H1 (cell line): ENCODE data around the gene SLC26A8. TPM values are rescaled to one million over a fixed set of nuclear protein-coding genes. Genes with fewer than 3 reads are reported as not detected.

Experiments used
- CTCF ChIA-PET: fragments of 300-600 bp; sonication (Branson Sonifier 250); formaldehyde crosslinking; loops from one replicate; lab custom pipeline; 2021; ENCODE audit not compliant: partially characterized antibody; lab: Charles Lee
- POLR2A ChIA-PET: fragments of 300-600 bp; sonication (Branson Sonifier 250); formaldehyde crosslinking; loops from one replicate; lab custom pipeline; 2021; ENCODE audit warnings: inconsistent platforms; ENCODE audit not compliant: partially characterized antibody; lab: Charles Lee
- DNase-seq, 2 experiments: peaks; one replicate each; pipeline versions ENCODE4 v3.0.0 to v3.0.0-alpha.2; 2010 to 2022; ENCODE audit warnings: low spot score in 2 of 2, low read depth in 1 of 2, mixed read lengths in 1 of 2
- FAIRE-seq: peaks from 2 replicates; lab custom pipeline; 2011; peaks lifted over from hg19 to GRCh38; lab: Jason Lieb, UNC
- H2AFZ ChIP-seq: 2 replicates; pipeline ENCODE4 v1.8.1; 2012; ENCODE audit warnings: low read length, inconsistent platforms
- H2AK5ac ChIP-seq: 2 replicates; pipeline ENCODE4 v1.6.1; 2013; ENCODE audit warnings: low read depth, low read length
- H2BK120ac ChIP-seq: replicated peaks from 2 replicates; pipeline ENCODE3; 2013; ENCODE audit warnings: low read depth, low read length, inconsistent platforms
- H2BK12ac ChIP-seq: 2 replicates; pipeline ENCODE4 v1.6.1; 2013; ENCODE audit warnings: low read depth, low read length
- H2BK15ac ChIP-seq: 2 replicates; pipeline ENCODE4 v1.6.1; 2013; ENCODE audit warnings: low read length
- H2BK20ac ChIP-seq: 2 replicates; pipeline ENCODE4 v1.6.1; 2013; ENCODE audit warnings: low read length
- H2BK5ac ChIP-seq: 2 replicates; pipeline ENCODE4 v1.6.1; 2013; ENCODE audit warnings: low read depth, low read length
- H3K14ac ChIP-seq: 2 replicates; pipeline ENCODE4 v1.6.1; 2013; ENCODE audit warnings: inconsistent platforms; ENCODE audit not compliant: insufficient read length
- H3K18ac ChIP-seq: 2 replicates; pipeline ENCODE4 v1.6.1; 2013; ENCODE audit warnings: low read length; ENCODE audit errors: extremely low read depth
- H3K23ac ChIP-seq: 2 replicates; pipeline ENCODE4 v1.6.1; 2013; ENCODE audit warnings: inconsistent platforms; ENCODE audit not compliant: insufficient read length
- H3K23me2 ChIP-seq: 2 replicates; pipeline ENCODE4 v1.6.1; 2013; ENCODE audit warnings: low read depth, low read length
- H3K27ac ChIP-seq: 2 replicates; pipeline ENCODE4 v1.6.1; 2011; ENCODE audit warnings: low read depth, low read length, inconsistent platforms
- H3K27me3 ChIP-seq, 4 experiments: replicated peaks in 1 of 4; 1 replicate in 1 of 4; 2 replicates in 3 of 4; pipeline versions ENCODE4 v1.6.1 to v1.8.1; 2011 to 2013; ENCODE audit warnings: low read length in 3 of 4, mild to moderate bottlenecking in 3 of 4, inconsistent platforms in 2 of 4, mixed read lengths in 2 of 4, moderate library complexity in 1 of 4; ENCODE audit not compliant: control insufficient read depth in 3 of 4, insufficient read depth in 3 of 4; ENCODE audit errors: extremely low read depth in 1 of 4
- H3K36me3 ChIP-seq, 4 experiments: 2 replicates each; pipeline versions ENCODE4 v1.6.1 to v1.8.1; 2011 to 2013; ENCODE audit warnings: mild to moderate bottlenecking in 4 of 4, low read length in 3 of 4, moderate library complexity in 2 of 4, control low read depth in 1 of 4, inconsistent platforms in 1 of 4; ENCODE audit not compliant: insufficient read depth in 4 of 4, control insufficient read depth in 2 of 4
- H3K4ac ChIP-seq: replicated peaks from 2 replicates; pipeline ENCODE3; 2013; ENCODE audit warnings: low read length, low read depth, mixed read lengths, inconsistent platforms; ENCODE audit not compliant: insufficient read length
- H3K4me1 ChIP-seq, 4 experiments: replicated peaks in 1 of 4; 1 replicate in 1 of 4; 2 replicates in 3 of 4; pipeline versions ENCODE4 v1.6.1 to v1.8.1; 2011 to 2013; ENCODE audit warnings: low read length in 3 of 4, inconsistent platforms in 2 of 4, mixed read lengths in 1 of 4; ENCODE audit not compliant: insufficient read depth in 4 of 4, control insufficient read depth in 3 of 4
- H3K4me2 ChIP-seq, 2 experiments: 2 replicates each; pipeline versions ENCODE4 v1.6.1 to v1.8.1; 2011 to 2013; ENCODE audit warnings: low read depth in 2 of 2, low read length in 2 of 2, control low read depth in 1 of 2, inconsistent platforms in 1 of 2, mild to moderate bottlenecking in 1 of 2; ENCODE audit not compliant: insufficient read depth in 1 of 2
- H3K4me3 ChIP-seq, 4 experiments: fragments of 200-600, 300-600 bp in 1 of 4; sonication (generic), shearing (Covaris generic), sonication (Bioruptor Twin) in 1 of 4; 2 replicates each; pipeline versions ENCODE4 v1.5.1 to v1.8.1; 2011 to 2016; ENCODE audit warnings: low read length in 4 of 4, low read depth in 3 of 4, control low read depth in 2 of 4, inconsistent platforms in 2 of 4, mild to moderate bottlenecking in 2 of 4, mixed read lengths in 1 of 4, moderate library complexity in 1 of 4; ENCODE audit not compliant: insufficient read depth in 2 of 4; ENCODE audit errors: extremely low read depth in 1 of 4
- H3K56ac ChIP-seq: replicated peaks from 2 replicates; pipeline ENCODE3; 2013; ENCODE audit warnings: low read depth, mild to moderate bottlenecking, mixed read lengths, low read length, inconsistent platforms; ENCODE audit not compliant: insufficient read length
- H3K79me1 ChIP-seq: 2 replicates; pipeline ENCODE4 v1.6.1; 2013; ENCODE audit warnings: low read depth, low read length, control low read depth
- H3K79me2 ChIP-seq, 2 experiments: 2 replicates each; pipeline versions ENCODE4 v1.6.1 to v1.8.1; 2012 to 2013; ENCODE audit warnings: low read length in 2 of 2, mild to moderate bottlenecking in 2 of 2, inconsistent platforms in 1 of 2; ENCODE audit not compliant: insufficient read depth in 2 of 2, control insufficient read depth in 1 of 2
- H3K9ac ChIP-seq, 4 experiments: replicated peaks in 1 of 4; 1 replicate in 1 of 4; 2 replicates in 3 of 4; pipeline versions ENCODE4 v1.6.1 to v1.8.1; 2011 to 2013; ENCODE audit warnings: low read depth in 3 of 4, low read length in 3 of 4, control low read depth in 2 of 4, mild to moderate bottlenecking in 2 of 4, moderate library complexity in 2 of 4, inconsistent platforms in 1 of 4; ENCODE audit errors: extremely low read depth in 1 of 4
- H3K9me3 ChIP-seq, 2 experiments: 2 replicates each; pipeline versions ENCODE4 v1.6.1 to v1.8.1; 2012 to 2013; ENCODE audit warnings: mild to moderate bottlenecking in 2 of 2, moderate library complexity in 2 of 2, control low read depth in 1 of 2, inconsistent platforms in 1 of 2, low read depth in 1 of 2, low read length in 1 of 2, mixed read lengths in 1 of 2; ENCODE audit not compliant: insufficient read depth in 2 of 2
- H4K20me1 ChIP-seq, 2 experiments: replicated peaks in 1 of 2; 2 replicates each; pipeline versions ENCODE3 to v1.8.1; 2011 to 2013; ENCODE audit warnings: inconsistent platforms in 2 of 2, low read length in 2 of 2, mild to moderate bottlenecking in 1 of 2; ENCODE audit not compliant: insufficient read depth in 2 of 2, control insufficient read depth in 1 of 2
- H4K5ac ChIP-seq: 2 replicates; pipeline ENCODE4 v1.6.1; 2013; ENCODE audit warnings: low read length, low read depth, mixed read lengths, inconsistent platforms; ENCODE audit not compliant: insufficient read length
- H4K8ac ChIP-seq: 2 replicates; pipeline ENCODE4 v1.8.0; 2013; ENCODE audit warnings: mild to moderate bottlenecking, moderate library complexity, low read length, inconsistent platforms; ENCODE audit not compliant: insufficient read depth; ENCODE audit errors: extremely low read depth
- H4K91ac ChIP-seq: replicated peaks from 2 replicates; pipeline ENCODE3; 2013; ENCODE audit warnings: low read length, mixed read lengths, inconsistent platforms; ENCODE audit not compliant: insufficient read length
- GTF2F1 ChIP-seq: IDR thresholded peaks from 2 replicates; pipeline ENCODE4 v1.6.1; 2012; ENCODE audit warnings: low read depth, low read length, improper control_type of control experiment, borderline replicate concordance
- WGBS, 2 experiments: shearing (Covaris generic) in 1 of 2; methylation state at CpG; one replicate each; pipeline versions ENCODE4 v1.1.6 to v1.1.7; 2013 to 2015; ENCODE audit warnings: low lambda C conversion rate in 2 of 2, mixed read lengths in 2 of 2, inconsistent platforms in 1 of 2, low coverage in 1 of 2, missing lambda C conversion rate in 1 of 2; ENCODE audit not compliant: insufficient replicate concordance in 2 of 2, insufficient coverage in 1 of 2, insufficient read length in 1 of 2; ENCODE audit errors: extremely low coverage in 1 of 2, missing lambda C conversion rate in 1 of 2; 5-methylcytosine and 5-hydroxymethylcytosine counted together
- polyA plus RNA-seq, 7 experiments: library from polyadenylated mRNA; depleted of rRNA in 3 of 7; stranded (reverse) in 5 of 7; unstranded in 2 of 7; fragments of >200 nt in 5 of 7; fragments of 200-250 nt in 2 of 7; gene quantifications; 1 replicate in 5 of 7; 2 replicates in 1 of 7; 4 replicates in 1 of 7; pipeline versions ENCODE4 v1.2.1 to v1.2.3, GENCODE V29; 2011 to 2013; ENCODE audit warnings: missing spikeins in 2 of 7, mixed read lengths in 2 of 7
- total RNA-seq: library from RNA; stranded (reverse); fragmentation: NEBNext Ultra II Directional; extraction: Animal tissue kit (Norgen Biotek cat#: 25700); gene quantifications from 2 replicates; pipeline ENCODE4 v1.2.1, GENCODE V29; 2021

SLC26A8 gene
- total and polyA plus RNA-seq, 2 of the 8 experiments (the other 6 are each of a cell fraction or from before 2014, with no cell fraction given), result 0.56 to 0.57 TPM

DNA sequence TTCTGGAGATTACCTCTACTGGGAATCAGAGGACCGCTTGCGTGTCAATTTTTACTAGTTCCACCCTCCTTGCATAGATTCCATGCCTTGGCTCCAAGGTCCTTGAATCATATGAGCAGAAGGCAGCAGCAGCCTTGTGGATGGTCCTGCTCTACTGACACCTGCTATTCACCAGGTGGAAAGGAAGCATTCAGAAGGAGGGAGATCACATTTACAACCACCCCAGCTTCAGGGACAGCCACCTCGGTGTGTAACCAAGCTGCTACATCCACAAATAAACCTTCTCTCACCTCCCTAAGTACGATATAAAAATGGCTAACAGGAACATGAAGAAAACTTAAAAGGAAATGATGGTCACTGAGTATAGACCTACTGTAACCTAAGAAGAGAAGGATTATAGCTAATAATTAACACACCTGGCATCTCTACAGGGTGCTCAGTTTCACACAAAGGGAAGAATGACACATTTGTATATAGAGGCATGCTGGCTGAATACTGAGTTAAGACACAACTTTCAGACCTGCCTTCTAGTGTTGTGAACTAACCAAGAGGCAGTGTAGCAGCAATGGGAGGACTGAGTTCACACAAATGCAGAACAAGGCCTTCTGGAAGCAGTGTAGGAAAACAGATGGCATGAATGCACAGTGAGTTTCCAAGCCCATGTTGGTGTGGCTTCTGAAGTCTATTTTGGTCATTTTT is 57.2 kb downstream of the SLC26A8 start:
- no peak overlapping the region; the same call in 1 of the 2 replicates for H2AFZ ChIP-seq
- H3K79me1 ChIP-seq, result no peaks in the 10 kb centered on the region
- FAIRE-seq (no peak), DNase-seq (no peak)
- H4K8ac ChIP-seq, result no peak overlapping the region
- H3K4me1 ChIP-seq, result peaks cover 0 to 5% (median 3%) of the 10 kb centered on the region in 4 experiments; a peak in 4 of 7 replicates
- no peak overlapping the region for H2BK5ac ChIP-seq
- H2BK15ac ChIP-seq, result no peak overlapping the region
- no peak overlapping the region for H3K27ac ChIP-seq
- H3K14ac ChIP-seq, result no peak overlapping the region
- H2BK20ac ChIP-seq, result no peak overlapping the region
- no peaks in the 10 kb centered on the region for H3K79me2 ChIP-seq
- no peak overlapping the region for H3K18ac ChIP-seq
- POLR2A ChIA-PET, result interaction anchor here (1.0 kb wide), 1 partner anchor 9 kb away, joined by 3 read pairs; no protein-coding TSS in a partner anchor
- H4K91ac ChIP-seq, result no peak overlapping the region
- no peaks in the 10 kb centered on the region for H3K27me3 ChIP-seq
- H2BK12ac ChIP-seq, result peak overlapping the region; percentile 39; the same call in 1 of the 2 replicates
- H3K9me3 ChIP-seq, result no peaks in the 10 kb centered on the region
- H3K4me2 ChIP-seq, result no peak overlapping the region
- no peaks in the 10 kb centered on the region for H3K36me3 ChIP-seq
- no peak overlapping the region for H2AK5ac ChIP-seq
- no peak overlapping the region for H2BK120ac ChIP-seq
- H3K56ac ChIP-seq, result no peak overlapping the region
- CTCF ChIA-PET, result interaction anchor here (0.6 to 2.8 kb wide), 4 partner anchors 11 to 1068 kb away, joined by 3 to 12 read pairs (median 4); no protein-coding TSS in a partner anchor
- H4K20me1 ChIP-seq, result no peaks in the 10 kb centered on the region
- H3K9ac ChIP-seq, result no peak overlapping the region
- WGBS, 2 experiments, result 64% methylated on average over 4 of the region's 4 CpGs; no CpG with 5 or more reads in 1 of the 2 experiments
- no peaks in the 10 kb centered on the region for H3K23me2 ChIP-seq
- H3K4me3 ChIP-seq, result no peak overlapping the region
- H3K23ac ChIP-seq, result no peak overlapping the region
- H3K4ac ChIP-seq, result no peak overlapping the region
- no peak overlapping the region for H4K5ac ChIP-seq
- no peak for TF ChIP-seq GTF2F1
